Measurements from ENCODE around the gene AHRR.

Gene AHRR

DNA sequence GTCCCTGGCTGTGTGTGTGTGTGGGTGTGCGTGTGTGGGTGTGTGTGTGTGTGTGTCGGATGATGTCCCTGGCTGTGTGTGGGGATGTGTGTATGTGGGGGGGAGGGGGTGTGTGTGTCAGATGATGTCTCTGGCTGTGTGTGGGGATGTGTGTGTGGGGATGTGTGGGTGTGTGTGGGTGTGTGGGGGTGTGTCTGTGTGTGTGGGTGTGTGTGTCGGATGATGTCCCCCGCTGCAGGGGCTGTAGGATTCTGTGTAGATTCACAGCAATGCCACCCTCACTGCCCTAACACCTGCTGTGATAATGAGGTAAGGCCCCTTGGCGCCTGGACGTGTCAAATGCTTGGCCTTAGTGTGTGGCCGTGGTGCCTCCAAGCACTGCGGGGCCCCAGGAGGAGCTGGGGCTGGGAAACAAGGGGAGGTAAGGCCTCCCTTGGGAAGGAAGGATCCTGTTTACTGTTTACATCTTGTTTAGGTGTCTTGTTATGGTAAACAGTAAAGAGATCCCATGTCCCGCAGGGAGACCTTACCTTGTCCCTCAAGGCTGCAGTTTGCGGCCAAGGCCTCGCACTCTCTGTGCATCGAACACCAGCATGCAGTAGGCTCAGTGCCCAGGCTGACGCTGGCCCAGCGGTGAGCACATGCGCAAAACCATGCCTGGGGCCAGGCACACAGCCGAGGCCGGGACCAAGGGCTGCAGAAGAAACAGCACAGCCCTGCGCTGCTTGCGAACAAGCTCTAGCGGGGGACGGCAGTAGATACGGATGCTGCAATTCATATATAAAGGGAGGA, 24.1 kb downstream of the AHRR start:
- H3K36me3 ChIP-seq (ENCODE audit: low read depth) = no peaks in the 10 kb centered on the region

DNA sequence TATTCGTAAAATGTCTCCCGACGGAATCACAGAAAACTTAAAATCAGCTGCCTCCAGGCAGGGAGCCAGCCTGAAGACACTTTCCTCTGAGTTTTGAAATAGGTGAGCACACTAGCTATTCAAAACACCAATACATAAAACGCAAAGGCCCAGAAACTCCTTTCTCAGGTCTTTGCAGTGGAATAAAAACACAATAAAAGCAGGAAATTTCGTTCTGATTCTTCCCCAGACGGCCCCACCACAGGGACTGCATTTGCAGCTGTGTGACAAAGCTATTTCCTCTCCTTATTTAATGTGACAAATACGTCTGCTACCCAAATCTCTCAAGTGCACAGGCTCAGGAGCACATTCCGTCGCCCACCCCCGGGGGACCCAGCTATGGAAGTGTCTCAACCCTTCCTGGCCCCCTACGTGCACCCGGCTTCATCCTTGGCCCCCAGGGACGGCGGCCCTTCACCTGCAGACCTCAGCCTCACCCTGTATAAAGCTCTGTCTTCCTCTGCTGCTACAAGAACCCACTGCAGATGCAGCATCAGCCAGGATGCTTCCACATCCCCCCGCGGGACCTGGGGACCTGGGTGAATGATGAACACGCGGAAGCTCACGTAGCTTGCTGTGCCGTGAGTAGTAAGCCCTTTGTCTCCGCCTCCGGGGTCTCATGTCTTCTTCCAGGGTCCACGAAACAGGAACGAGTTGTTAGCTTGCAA, 24.9 kb downstream of the AHRR start:
- ATAC-seq (ENCODE audit: low read depth) (no peak), DNase-seq (ENCODE audit: low spot score) (no peak)
- Histone ChIP-seq H3K4me1 (ENCODE audit: insufficient read depth, poor library complexity, severe bottlenecking) (no peaks in the 10 kb centered on the region), H3K9me3 (ENCODE audit: severe bottlenecking) (no peaks in the 10 kb centered on the region), H3K4me3 (ENCODE audit: severe bottlenecking) (no peak overlapping the region), H3K36me3 (ENCODE audit: low read depth) (no peaks in the 10 kb centered on the region), H3K27me3 (ENCODE audit: insufficient read depth, poor library complexity, severe bottlenecking) (no peaks in the 10 kb centered on the region), H3K27ac (ENCODE audit: poor library complexity, severe bottlenecking) (no peak overlapping the region)
- TF ChIP-seq, protein P1, sequence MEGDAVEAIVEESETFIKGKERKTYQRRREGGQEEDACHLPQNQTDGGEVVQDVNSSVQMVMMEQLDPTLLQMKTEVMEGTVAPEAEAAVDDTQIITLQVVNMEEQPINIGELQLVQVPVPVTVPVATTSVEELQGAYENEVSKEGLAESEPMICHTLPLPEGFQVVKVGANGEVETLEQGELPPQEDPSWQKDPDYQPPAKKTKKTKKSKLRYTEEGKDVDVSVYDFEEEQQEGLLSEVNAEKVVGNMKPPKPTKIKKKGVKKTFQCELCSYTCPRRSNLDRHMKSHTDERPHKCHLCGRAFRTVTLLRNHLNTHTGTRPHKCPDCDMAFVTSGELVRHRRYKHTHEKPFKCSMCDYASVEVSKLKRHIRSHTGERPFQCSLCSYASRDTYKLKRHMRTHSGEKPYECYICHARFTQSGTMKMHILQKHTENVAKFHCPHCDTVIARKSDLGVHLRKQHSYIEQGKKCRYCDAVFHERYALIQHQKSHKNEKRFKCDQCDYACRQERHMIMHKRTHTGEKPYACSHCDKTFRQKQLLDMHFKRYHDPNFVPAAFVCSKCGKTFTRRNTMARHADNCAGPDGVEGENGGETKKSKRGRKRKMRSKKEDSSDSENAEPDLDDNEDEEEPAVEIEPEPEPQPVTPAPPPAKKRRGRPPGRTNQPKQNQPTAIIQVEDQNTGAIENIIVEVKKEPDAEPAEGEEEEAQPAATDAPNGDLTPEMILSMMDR (IDR thresholded peaks at IDR 0.05; ENCODE audit: poor library complexity, severe bottlenecking) = no peak

More for the DNA sequence above, 24.1 kb downstream of the AHRR start:
- TF ChIP-seq, protein P1 (IDR thresholded peaks at IDR 0.05; ENCODE audit: poor library complexity, severe bottlenecking) = no peak
- Histone ChIP-seq H3K9me3 (ENCODE audit: severe bottlenecking) (no peaks in the 10 kb centered on the region), H3K27me3 (ENCODE audit: insufficient read depth, poor library complexity, severe bottlenecking) (no peaks in the 10 kb centered on the region), H3K4me1 (ENCODE audit: insufficient read depth, poor library complexity, severe bottlenecking) (no peaks in the 10 kb centered on the region), H3K27ac (ENCODE audit: poor library complexity, severe bottlenecking) (no peak overlapping the region), H3K4me3 (ENCODE audit: severe bottlenecking) (no peak overlapping the region)
- ATAC-seq (ENCODE audit: low read depth) = peak; percentile 28
- no peak for DNase-seq (ENCODE audit: low spot score)

DNA sequence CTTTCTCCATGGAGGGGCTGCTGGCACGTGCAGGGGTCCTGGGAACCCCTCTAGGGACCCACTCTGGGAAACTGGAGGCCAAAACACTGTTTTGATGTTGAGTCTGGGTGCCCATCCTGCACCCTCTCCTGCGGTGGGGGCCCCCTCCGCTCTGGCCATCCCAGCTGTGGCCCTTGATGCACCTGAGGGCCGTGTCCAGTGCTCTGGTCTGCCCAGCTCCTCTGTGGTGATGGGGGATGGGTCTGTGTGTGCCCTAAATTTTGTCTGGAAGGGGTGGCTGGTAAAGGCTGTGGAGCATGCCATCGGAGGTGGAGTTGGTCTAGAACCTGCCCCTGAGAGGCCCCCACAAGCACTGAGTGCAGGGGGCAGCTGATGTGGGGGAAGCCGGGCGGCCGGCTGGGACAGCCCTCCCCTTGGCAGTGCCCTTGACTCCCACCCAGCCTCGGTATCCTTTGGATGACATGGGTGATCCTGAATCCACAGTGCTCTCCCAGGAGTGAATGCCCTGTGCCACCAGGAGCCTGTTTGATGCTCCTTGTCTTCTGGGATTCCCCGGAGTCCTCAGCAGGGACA, 26.3 kb downstream of the AHRR start:
- Histone ChIP-seq H3K9me3 (ENCODE audit: severe bottlenecking) (no peaks in the 10 kb centered on the region), H3K27ac (ENCODE audit: poor library complexity, severe bottlenecking) (no peak overlapping the region), H3K27me3 (ENCODE audit: insufficient read depth, poor library complexity, severe bottlenecking) (no peaks in the 10 kb centered on the region), H3K4me3 (ENCODE audit: severe bottlenecking) (no peak overlapping the region), H3K36me3 (ENCODE audit: low read depth) (no peaks in the 10 kb centered on the region), H3K4me1 (ENCODE audit: insufficient read depth, poor library complexity, severe bottlenecking) (no peaks in the 10 kb centered on the region)
- no peak for DNase-seq (ENCODE audit: low spot score)
- ATAC-seq (ENCODE audit: low read depth) = no peak
- TF ChIP-seq, protein P1 (IDR thresholded peaks at IDR 0.05; ENCODE audit: poor library complexity, severe bottlenecking) = no peak

DNA sequence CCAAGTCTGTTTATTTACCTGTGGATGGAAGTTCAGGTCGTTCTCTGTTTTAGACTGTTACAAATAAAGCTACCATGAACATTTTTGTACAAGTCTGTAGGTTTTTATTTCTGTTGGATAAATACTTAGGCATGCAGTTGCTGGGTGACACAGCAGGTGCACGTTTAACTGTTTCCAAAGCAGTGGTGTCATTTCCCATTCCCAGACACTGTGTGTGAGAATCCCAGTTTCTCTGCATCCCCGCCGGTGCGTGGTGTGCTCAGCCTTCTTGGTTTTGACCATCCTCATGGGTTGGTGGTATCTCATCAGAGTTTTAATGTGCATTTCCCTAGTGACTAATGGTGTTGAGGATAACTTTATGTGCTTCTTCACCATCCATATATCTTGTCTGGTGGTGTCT, 27.2 kb downstream of the AHRR start:
- no peaks in the 10 kb centered on the region for H3K36me3 ChIP-seq (ENCODE audit: low read depth)
- ATAC-seq (ENCODE audit: low read depth) (no peak), DNase-seq (ENCODE audit: low spot score) (no peak)
- TF ChIP-seq, protein P1 (IDR thresholded peaks at IDR 0.05; ENCODE audit: poor library complexity, severe bottlenecking) = no peak
- H3K27ac ChIP-seq (ENCODE audit: poor library complexity, severe bottlenecking) = no peak overlapping the region
- H3K4me3 ChIP-seq (ENCODE audit: severe bottlenecking) = no peak overlapping the region
- H3K27me3 ChIP-seq (ENCODE audit: insufficient read depth, poor library complexity, severe bottlenecking) = no peaks in the 10 kb centered on the region
- H3K9me3 ChIP-seq (ENCODE audit: severe bottlenecking) = no peaks in the 10 kb centered on the region
- H3K4me1 ChIP-seq (ENCODE audit: insufficient read depth, poor library complexity, severe bottlenecking) = no peaks in the 10 kb centered on the region

Data from RWPE2 (cell line).